Bone marrow (tissue), 2 donors: ENCODE results near the gene TLR9.
A peak's percentile ranks its signal among the peaks of the same experiment; 100 is the strongest.

Experiments used
- DNase-seq, 2 donors: peaks; one replicate each; lab custom pipeline; 2025; lab: John Stamatoyannopoulos, UW

Gene TLR9

GRCh38 chr3:52246728-52247408 lies 21.4 kb upstream of the TLR9 start:
- no peak for DNase-seq

GRCh38 chr3:52246264-52246620 lies 20.8 kb upstream of the TLR9 start:
- DNase-seq: no peak

- DNase-seq: peak; percentile 31 to 33
Observed at GRCh38 chr3:52245322-52246263, 20.1 kb upstream of the TLR9 start, which contains the start of gene PPM1M. TSS of gene PPM1M (plus strand) at chr3:52245759. CDS start at chr3:52245825, 66 bp downstream.

GRCh38 chr3:52243791-52244628 lies 18.6 kb upstream of the TLR9 start:
- peak; percentile 90 to 97 for DNase-seq

- no peak for DNase-seq
Observed at GRCh38 chr3:52242039-52242438, 16.6 kb upstream of the TLR9 start.

- DNase-seq: no peak
Observed at GRCh38 chr3:52240886-52241370, 15.5 kb upstream of the TLR9 start.

- DNase-seq: peak in 1 of 2 donors; percentile 9
Observed at GRCh38 chr3:52240059-52240885, 14.8 kb upstream of the TLR9 start.

- peak; percentile 56 to 80 for DNase-seq
Observed at GRCh38 chr3:52238761-52239701, 13.6 kb upstream of the TLR9 start, which contains the start of gene TWF2. TSS of gene TWF2 (minus strand) at chr3:52239158. CDS start at chr3:52239016, 142 bp downstream.

- no peak for DNase-seq
Observed at GRCh38 chr3:52238193-52238760, 12.8 kb upstream of the TLR9 start.

GRCh38 chr3:52237657-52238172 lies 12.3 kb upstream of the TLR9 start:
- DNase-seq: peak; percentile 12 to 33

- no peak for DNase-seq
Observed at GRCh38 chr3:52237006-52237656, 11.7 kb upstream of the TLR9 start.

- DNase-seq: no peak
Observed at GRCh38 chr3:52236424-52236886, 11.0 kb upstream of the TLR9 start.

- no peak for DNase-seq
Observed at GRCh38 chr3:52234516-52235447, 9.3 kb upstream of the TLR9 start.

- no peak for DNase-seq
Observed at GRCh38 chr3:52233968-52234367, 8.5 kb upstream of the TLR9 start.

- DNase-seq: no peak
Observed at GRCh38 chr3:52233108-52233591, 7.7 kb upstream of the TLR9 start.

- DNase-seq: no peak
Observed at GRCh38 chr3:52232279-52233107, 7.0 kb upstream of the TLR9 start.
